Measurements from ENCODE around the gene RMI2.
A peak's percentile ranks its signal among the peaks of the same experiment; 100 is the strongest.

Gene RMI2

DNA sequence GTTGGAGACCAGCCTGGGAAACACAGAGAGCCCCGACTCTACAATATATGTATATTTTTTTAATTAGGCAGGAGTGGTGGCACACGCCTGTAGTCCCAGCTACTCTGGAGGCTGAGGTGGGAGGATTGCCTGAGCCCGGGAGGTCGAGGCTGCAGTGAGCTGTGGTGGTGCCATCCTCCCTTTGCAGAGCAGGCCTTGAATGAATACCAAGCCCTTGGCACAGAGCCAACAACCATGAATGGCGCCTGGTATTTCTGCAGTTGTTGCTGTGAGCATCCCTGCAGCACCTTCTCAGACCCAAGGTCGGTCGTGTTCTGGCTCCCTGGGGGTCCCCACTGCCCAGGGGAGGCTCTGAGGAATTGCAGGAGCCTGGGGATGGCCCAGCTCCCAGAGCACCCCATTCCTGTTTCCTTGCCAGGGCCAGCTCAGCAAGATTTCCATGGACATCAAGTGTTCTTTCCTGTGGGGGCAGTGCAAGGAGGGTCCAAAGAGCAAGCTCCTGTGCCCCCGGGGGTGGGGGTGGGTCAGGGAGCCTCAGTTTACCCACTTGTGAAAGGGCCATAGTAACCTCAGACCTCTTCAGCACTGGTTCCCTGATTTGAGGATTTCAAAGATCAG, 25.6 kb upstream of the RMI2 start:
- peaks cover 20% of the 10 kb centered on the region for H3K4me1 Mint-ChIP-seq
- H3K27ac Mint-ChIP-seq: no peak overlapping the region
- no peaks in the 10 kb centered on the region for H3K27me3 Mint-ChIP-seq
- no peak for ATAC-seq
- H3K9me3 Mint-ChIP-seq: no peaks in the 10 kb centered on the region
- no peak for DNase-seq
- H3K4me3 Mint-ChIP-seq: no peak overlapping the region

DNA sequence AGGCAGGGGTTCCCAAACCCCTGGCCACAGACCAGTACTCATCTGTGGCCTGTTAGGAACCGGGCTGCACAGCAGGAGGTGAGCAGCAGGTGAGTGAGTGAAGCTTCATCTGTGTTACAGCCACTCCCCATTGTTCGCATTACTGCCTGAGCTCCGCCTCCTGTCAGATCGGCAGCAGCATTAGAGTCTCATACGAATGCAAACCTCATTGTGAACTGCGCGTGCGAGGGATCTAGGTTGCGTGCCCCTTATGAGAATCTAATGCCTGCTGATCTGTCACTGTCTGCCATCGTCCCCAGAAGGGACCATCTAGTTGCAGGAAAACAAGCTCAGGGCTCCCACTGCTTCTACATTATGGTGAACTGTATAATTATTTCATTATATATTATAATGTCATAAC, 25.1 kb upstream of the RMI2 start:
- DNase-seq (no peak), ATAC-seq (no peak)
- Mint-ChIP-seq H3K9me3 (no peaks in the 10 kb centered on the region), H3K4me3 (no peak overlapping the region), H3K27me3 (no peaks in the 10 kb centered on the region), H3K4me1 (peaks cover 25% of the 10 kb centered on the region), H3K27ac (no peak overlapping the region)

DNA sequence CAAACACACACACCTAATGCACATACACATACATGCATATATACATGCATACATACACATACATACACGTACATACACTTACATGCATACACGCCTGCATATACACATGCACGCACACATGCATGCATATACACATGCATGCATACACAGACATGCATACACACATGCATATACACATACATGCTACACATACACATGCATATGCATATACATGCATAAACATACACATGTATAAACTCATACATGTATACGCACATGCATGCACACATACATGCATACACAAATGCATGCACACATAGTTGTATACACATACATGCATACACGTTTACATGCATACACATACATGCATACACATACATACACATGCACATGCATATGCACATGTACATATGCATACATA, 23.6 kb upstream of the RMI2 start:
- no peak for ATAC-seq
- Mint-ChIP-seq H3K9me3 (peaks cover 0 to 1% of the 10 kb centered on the region in 2 donors), H3K27ac (no peak overlapping the region)

DNA sequence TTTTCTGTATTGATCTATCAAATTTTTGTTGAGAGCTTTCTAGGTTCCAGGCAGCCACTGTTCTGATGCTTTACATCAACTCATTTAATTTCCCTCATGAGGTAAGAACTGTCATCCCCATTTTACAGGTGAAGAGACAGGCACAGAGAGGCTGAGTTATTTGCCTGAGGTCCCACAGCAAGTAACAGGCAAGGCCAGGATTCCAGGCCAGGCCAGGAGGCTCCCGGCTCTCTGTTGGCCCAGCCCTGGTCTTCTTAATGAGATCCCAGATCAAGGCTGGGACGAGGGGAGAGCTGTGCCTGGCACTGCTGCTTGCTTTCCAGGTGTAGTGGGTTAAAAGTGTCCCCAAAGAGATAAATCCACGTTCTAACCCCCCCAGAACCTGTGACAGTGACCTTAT, 22.4 kb upstream of the RMI2 start:
- no peak for DNase-seq
- H3K9me3 Mint-ChIP-seq: peaks cover 0 to 7% of the 10 kb centered on the region in 2 donors
- H3K27ac Mint-ChIP-seq: no peak overlapping the region
- no peaks in the 10 kb centered on the region for H3K27me3 Mint-ChIP-seq
- H3K4me1 Mint-ChIP-seq: peaks cover 42% of the 10 kb centered on the region
- no peak for ATAC-seq
- H3K4me3 Mint-ChIP-seq: no peak overlapping the region

More for the DNA sequence above, 23.6 kb upstream of the RMI2 start:
- H3K4me1 Mint-ChIP-seq: peaks cover 32% of the 10 kb centered on the region
- H3K27me3 Mint-ChIP-seq: no peaks in the 10 kb centered on the region
- no peak overlapping the region for H3K4me3 Mint-ChIP-seq
- no peak for DNase-seq

DNA sequence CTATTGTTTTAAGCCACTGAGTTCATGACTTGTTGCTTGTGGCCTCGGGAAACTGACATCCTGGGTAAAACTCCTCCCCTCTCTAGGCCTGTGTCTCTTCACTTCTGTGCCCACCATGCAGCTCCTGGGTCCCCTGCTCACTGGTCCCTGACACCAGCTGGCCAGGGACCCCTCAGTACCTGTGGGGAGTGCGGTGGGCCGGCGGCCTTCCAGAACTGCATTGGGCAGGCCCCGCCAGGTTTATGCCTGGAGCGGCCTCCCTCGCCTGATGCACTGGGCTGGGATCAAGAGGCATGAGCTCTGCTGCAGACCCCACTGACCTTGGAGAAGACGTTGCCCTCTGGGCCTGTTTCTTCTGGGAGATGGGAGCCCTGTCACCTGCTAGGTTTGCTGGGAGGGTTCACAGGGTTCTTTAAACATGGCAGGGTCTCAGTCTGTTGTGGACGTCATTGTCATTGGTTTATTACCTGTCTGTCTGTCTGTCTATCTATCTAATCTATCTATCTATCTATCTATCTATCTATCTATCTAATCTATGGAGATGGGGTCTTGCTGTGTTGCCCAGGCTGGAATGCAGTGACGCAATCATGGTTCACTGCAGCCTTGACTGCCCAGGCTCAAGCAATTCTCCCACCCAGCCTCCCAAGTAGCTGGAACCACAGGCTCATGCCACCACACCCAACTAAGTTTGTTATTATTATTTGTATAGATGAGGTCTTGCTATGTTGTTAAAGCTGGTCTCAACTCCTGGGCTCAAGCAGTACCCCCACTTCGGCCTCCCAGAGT, 21.5 kb upstream of the RMI2 start:
- Mint-ChIP-seq H3K27ac (no peak overlapping the region), H3K27me3 (no peaks in the 10 kb centered on the region), H3K4me1 (peaks cover 51% of the 10 kb centered on the region), H3K4me3 (no peak overlapping the region), H3K9me3 (peaks cover 0 to 7% of the 10 kb centered on the region in 2 donors)
- ATAC-seq: no peak
- DNase-seq: no peak

DNA sequence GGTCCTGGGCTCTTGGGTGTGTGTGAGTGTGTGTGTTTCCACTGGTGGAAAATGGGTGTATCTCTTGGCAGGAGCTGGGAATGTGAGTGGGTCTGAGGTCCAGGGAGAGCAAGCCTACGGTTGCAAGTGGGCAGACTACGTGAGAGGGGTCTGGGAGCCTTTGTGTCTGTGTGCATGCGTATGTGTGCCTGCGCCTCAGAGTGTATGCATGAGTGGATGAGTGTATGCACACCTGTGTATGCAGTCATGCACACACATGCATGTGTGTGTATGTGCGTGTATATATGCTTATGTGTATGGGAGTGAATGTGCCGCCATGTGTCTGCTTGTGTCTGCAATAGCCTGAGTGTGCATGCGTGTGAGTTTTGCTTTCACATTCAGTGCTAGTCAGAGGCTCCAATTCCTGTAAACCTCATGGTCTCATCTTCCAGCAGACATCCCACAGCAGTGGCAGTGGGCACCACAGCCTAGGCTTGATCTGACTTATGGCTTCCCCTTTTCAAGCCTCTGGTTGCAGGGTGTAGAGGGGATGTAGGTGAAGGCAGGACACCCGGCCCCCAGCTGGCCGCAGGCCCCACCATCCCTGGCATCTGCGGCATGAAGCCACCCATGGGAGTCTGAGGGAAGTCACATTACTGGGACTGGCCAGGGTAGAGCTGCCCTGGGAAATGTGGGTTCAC, 19.7 kb upstream of the RMI2 start:
- Mint-ChIP-seq H3K27ac (peak overlapping the region; percentile 5 to 28), H3K27me3 (no peaks in the 10 kb centered on the region), H3K4me1 (peaks cover 69% of the 10 kb centered on the region), H3K4me3 (no peak overlapping the region), H3K9me3 (peaks cover 0 to 7% of the 10 kb centered on the region in 2 donors)
- ATAC-seq (peak; percentile 74), DNase-seq (peak in 1 of 2 donors; percentile 62)

DNA sequence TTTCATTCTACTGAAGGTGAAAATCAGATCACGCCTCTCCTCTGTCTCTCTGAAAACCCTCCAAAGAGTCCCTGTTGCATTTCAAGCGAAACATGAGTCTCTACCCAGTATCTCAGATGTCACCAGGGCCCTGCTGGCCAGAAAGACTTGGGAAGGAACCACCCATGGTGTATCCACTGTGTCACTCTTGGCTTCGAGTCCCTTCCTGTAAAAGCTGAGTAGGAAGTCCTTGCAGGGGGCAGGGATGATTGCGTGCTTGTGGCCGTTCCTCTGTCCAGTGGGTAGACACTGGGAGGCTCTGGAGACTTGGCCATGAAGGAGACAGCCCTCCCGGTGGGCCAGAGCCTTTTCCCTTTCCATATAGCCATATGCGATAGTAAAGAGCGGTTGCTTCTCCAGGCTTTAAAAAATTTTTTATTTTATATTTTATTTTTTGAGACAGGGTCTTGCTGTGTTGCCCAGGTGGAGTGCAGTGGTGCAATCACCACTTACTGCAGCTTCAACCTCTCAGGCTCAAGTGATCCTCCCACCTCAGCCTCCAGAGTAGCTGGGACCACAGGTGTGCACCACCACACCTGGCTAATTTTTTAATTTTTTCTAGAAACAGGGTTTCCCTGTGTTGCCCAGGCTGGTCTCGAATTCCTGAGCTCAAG, 19.0 kb upstream of the RMI2 start:
- DNase-seq (no peak), ATAC-seq (peak; percentile 22)
- H3K27me3 Mint-ChIP-seq: no peaks in the 10 kb centered on the region
- peaks cover 72% of the 10 kb centered on the region for H3K4me1 Mint-ChIP-seq
- H3K4me3 Mint-ChIP-seq: no peak overlapping the region
- peak overlapping the region; percentile 28 to 42 for H3K27ac Mint-ChIP-seq
- H3K9me3 Mint-ChIP-seq: peaks cover 0 to 7% of the 10 kb centered on the region in 2 donors

DNA sequence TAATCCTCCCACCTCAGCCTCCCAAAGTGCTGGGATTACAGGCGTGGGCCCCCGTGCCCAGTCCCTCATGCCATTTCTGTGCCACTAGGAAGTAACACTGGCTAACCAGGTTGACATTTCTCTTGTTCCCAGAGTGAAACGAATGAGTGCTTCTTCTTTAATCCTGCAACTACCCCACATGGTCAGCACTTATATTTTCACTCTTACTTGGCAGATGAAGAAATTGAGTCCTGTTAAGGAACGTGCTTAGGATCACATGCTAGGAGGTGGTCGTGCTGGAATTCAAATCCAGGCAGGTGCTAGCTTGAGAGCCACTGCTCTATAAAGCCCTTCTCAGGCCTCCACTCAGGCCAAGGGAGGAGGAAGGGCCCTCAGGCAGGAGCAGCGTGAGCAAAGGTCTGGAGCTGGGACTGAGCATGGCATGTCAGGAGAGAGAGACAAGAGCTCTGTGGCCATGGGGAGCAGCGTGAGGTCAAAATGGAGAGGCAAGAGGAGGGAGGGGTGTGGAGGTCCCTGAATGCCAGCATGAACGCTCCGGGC, 18.5 kb upstream of the RMI2 start:
- no peak for DNase-seq
- no peaks in the 10 kb centered on the region for H3K27me3 Mint-ChIP-seq
- H3K4me1 Mint-ChIP-seq: peaks cover 72% of the 10 kb centered on the region
- peak overlapping the region in 1 of 2 donors; percentile 58 for H3K4me3 Mint-ChIP-seq
- no peak for ATAC-seq
- H3K27ac Mint-ChIP-seq: peak overlapping the region in 1 of 2 donors; percentile 83
- peaks cover 0 to 7% of the 10 kb centered on the region in 2 donors for H3K9me3 Mint-ChIP-seq

DNA sequence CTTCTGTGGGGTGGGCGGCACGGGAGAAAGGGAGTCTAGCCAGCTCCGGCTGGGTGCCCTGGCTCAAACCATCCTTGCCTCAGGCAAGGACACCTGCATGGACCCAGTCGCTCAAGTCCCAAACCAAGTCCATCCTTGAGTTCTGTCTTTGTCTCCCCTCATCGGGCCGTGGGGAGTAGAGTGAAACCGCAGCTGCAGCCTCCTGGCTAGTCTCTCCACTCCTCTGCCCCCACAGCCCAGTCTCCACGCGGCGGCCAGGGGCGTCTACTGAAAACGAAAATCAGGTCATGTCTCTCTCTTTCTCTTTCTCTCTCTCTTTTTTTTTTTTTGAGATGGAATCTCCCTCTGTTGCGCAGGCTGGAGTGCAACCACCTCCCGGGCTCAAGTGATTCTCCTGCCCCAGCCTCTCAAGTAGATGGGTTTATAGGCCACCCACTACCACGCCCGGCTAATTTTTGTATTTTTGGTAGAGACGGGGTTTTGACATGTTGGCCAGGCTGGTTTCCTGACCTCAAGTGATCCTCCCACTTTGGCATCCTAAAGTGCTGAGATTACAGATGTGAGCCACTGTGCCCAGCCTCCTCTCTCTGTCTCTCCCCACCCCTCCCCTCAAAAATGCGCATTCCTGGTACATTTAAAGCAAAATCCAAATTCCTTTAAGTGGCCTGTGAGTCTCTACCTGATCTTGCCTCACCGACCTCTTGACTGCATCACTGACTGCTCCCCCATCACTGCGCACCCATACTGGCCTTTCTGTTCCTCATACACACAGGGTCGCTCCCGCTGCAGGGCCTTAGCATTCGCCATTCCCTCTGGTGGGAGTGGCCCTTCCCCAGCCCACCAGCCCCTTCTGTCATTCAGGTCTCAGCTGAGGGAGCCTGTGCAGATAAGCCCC, 17.7 kb upstream of the RMI2 start:
- Mint-ChIP-seq H3K9me3 (peaks cover 0 to 7% of the 10 kb centered on the region in 2 donors), H3K4me1 (peaks cover 72% of the 10 kb centered on the region), H3K4me3 (peak overlapping the region; percentile 75 to 76), H3K27me3 (no peaks in the 10 kb centered on the region), H3K27ac (peak overlapping the region; percentile 55 to 75)
- peak in 1 of 2 donors; percentile 27 for DNase-seq
- peak; percentile 18 for ATAC-seq

DNA sequence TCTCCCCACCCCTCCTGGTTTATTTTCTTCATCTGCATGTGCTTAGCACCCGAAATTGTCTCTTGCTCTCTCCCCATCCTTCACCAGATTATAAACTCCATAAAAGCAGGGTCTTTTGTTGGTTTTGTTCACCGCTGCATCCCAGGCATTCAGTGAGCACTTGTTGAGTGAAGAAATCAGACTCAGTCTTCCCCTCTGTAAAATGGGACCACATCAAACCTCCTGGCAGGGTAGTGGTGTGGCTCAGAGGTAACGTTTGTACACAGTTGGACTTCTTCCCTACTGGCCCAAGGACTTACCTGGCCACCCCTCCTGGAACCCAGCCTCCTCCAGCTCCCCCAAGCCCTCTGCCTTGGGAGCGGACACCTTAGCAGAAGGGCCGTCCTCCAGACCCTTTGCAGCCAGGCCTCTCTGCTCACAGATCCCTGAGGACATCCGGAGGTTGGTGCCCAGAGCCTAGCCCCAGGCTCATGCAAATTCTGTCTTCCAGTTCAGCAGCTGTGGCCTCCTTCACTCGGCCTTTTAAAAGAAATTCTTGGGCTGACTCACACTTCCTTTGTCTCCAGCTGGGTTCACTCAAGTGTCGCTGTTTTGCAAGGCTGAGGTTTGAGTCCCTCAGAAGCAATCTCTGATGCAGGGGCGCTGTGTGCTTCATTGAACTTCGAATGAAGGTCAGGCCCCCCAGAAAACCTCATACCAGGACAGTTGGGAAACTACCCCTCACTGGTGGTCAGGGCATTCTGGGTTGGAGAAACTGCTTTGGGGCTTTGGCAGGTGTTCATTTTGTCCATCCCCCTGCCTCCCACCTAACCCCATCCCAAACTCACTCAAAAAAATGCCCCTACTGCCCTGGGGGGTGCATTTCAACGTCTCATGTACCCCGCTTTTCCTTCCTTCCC, 16.8 kb upstream of the RMI2 start:
- Mint-ChIP-seq H3K9me3 (peaks cover 0 to 7% of the 10 kb centered on the region in 2 donors), H3K27ac (peak overlapping the region; percentile 92 to 95), H3K4me1 (peaks cover 78% of the 10 kb centered on the region), H3K27me3 (no peaks in the 10 kb centered on the region), H3K4me3 (peak overlapping the region; percentile 76 to 88)
- peak; percentile 82 for ATAC-seq
- DNase-seq: peak; percentile 56 to 67

DNA sequence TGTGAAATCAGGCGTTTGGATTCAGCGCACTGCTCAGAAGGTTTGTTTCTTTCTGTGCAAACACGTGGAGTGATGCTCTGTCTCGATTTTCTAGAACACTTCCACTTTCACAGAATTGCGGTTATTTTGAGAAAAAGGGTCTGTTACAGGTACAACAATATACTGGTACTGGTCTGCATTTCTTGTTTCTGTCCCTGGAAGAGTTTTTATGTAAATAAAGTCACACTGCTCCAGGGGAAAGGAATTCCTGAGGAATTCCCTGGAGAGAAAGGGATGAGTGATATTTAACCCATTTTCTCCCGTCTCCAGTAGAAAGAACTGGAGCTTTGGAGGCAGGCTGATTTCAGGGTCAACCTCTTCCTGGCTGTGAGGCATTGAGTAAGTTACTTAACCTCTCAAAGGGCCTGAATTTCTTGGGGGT, 16.2 kb upstream of the RMI2 start:
- Mint-ChIP-seq H3K9me3 (peaks cover 0 to 7% of the 10 kb centered on the region in 2 donors), H3K27ac (peak overlapping the region; percentile 92 to 95), H3K4me1 (peaks cover 74% of the 10 kb centered on the region), H3K4me3 (peak overlapping the region; percentile 76 to 88), H3K27me3 (no peaks in the 10 kb centered on the region)
- ATAC-seq: peak; percentile 47
- DNase-seq: no peak

DNA sequence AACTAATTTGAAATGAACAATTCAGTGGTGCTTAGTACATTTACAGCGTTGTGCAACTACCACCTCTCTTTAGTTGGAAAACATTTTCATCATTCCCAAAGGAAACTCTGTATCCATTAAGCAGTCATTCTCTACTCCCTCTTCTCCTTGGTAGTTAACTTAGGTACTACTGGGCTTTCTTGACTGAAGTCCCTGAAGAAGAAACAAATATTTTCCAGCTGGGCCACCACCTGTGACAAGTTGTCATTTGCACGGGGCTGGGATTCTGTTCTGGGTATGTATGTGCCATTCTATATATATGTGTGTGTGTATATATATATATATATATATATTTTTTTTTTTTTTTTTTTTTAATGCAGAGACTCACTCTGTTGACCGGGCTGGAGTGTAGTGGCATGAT, 15.4 kb upstream of the RMI2 start:
- peaks cover 70% of the 10 kb centered on the region for H3K4me1 Mint-ChIP-seq
- H3K27me3 Mint-ChIP-seq: no peaks in the 10 kb centered on the region
- H3K9me3 Mint-ChIP-seq: peaks cover 0 to 7% of the 10 kb centered on the region in 2 donors
- H3K27ac Mint-ChIP-seq: no peak overlapping the region
- no peak for ATAC-seq
- DNase-seq: no peak
- H3K4me3 Mint-ChIP-seq: no peak overlapping the region

DNA sequence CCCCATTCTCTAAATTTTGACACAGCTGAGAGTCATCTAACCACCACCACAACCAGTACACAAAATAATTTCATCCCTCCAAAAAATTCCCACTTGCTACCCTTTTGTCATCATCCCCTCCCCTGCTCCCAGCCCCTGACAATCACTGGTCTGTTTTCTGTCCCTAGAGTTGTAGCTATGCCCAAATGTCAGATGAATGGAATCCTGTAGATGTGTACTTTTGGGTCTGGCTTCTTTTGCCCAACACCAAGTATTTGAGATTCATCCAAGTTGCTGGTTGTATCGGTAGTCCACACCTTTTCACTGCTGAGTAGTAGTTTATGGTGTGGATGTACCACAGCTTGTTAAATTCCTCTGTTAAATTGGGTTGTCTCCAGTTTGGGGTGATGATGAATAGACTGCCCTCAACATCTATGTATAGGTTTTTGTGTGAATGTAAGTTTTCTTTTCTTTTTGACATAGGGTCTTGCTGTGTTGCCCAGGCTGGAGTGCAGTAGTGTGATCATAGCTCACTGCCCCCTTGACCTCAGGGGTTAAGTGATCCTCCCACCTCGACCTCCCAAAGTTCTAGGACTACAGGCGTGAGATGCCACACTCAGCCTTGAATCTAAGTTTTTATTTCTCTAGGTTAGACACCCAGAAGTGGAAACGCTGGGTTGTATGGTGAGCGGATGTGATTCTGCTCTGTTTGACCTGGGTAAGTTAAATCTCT, 14.6 kb upstream of the RMI2 start:
- DNase-seq: no peak
- no peak overlapping the region for H3K4me3 Mint-ChIP-seq
- H3K27ac Mint-ChIP-seq: peak overlapping the region in 1 of 2 donors; percentile 48
- peaks cover 62% of the 10 kb centered on the region for H3K4me1 Mint-ChIP-seq
- ATAC-seq: no peak
- H3K27me3 Mint-ChIP-seq: no peaks in the 10 kb centered on the region
- peaks cover 0 to 7% of the 10 kb centered on the region in 2 donors for H3K9me3 Mint-ChIP-seq

All from stimulated activated naive CD8-positive, alpha-beta T cell treated with anti-CD3 and anti-CD28 coated beads, Interleukin-15, amount 100 ng/mL, for 72 hours (primary cell).